HFF-Myc (cell line): Measurements from ENCODE around the gene ACOT9.

Experiments used
- DNase-seq: peaks from one replicate; pipeline ENCODE4 v3.0.0-alpha.2; 2011; ENCODE audit warnings: low read depth; ENCODE audit errors: extremely low read depth
- H3K4me3 ChIP-seq: replicated peaks from 2 replicates; pipeline ENCODE4 v1.5.1; 2011; ENCODE audit warnings: low read depth, mild to moderate bottlenecking, control low read depth, low read length
- CTCF ChIP-seq: IDR thresholded peaks from 2 replicates; pipeline ENCODE4 v1.5.1; 2012; ENCODE audit warnings: mild to moderate bottlenecking, low read depth, low read length, control low read depth; ENCODE audit errors: missing control alignments

ACOT9 gene

GRCh38 chrX:23742697-23743622 lies at the start of gene ACOT9:
TSS of gene ACOT9 (minus strand) at chrX:23743276. CDS start at chrX:23743144, 132 bp downstream.
- no peak for TF ChIP-seq CTCF
- peak within 1 kb of the TSS; percentile 55 for H3K4me3 ChIP-seq
- peak; percentile 66 for DNase-seq

GRCh38 chrX:23790155-23790497 lies 47.0 kb upstream of the ACOT9 start:
- no peak for TF ChIP-seq CTCF
- DNase-seq, result no peak
- no peak overlapping the region for H3K4me3 ChIP-seq

- no peak for DNase-seq
- no peak overlapping the region for H3K4me3 ChIP-seq
- no peak for TF ChIP-seq CTCF
Measured at GRCh38 chrX:23789386-23790154, 46.5 kb upstream of the ACOT9 start.

GRCh38 chrX:23788946-23789345 lies 45.9 kb upstream of the ACOT9 start:
- no peak for TF ChIP-seq CTCF
- no peak for DNase-seq
- no peak overlapping the region for H3K4me3 ChIP-seq

GRCh38 chrX:23788521-23788920 lies 45.4 kb upstream of the ACOT9 start:
- H3K4me3 ChIP-seq, result no peak overlapping the region
- TF ChIP-seq CTCF, result no peak
- DNase-seq, result no peak

- no peak overlapping the region for H3K4me3 ChIP-seq
- TF ChIP-seq CTCF, result no peak
- DNase-seq, result no peak
Measured at GRCh38 chrX:23787745-23788118, 44.7 kb upstream of the ACOT9 start.
